Keratinocyte (primary cell): ENCODE results near the gene VTI1A. TPM values are rescaled to one million over a fixed set of nuclear protein-coding genes. Genes with fewer than 3 reads are reported as not detected.

ENCODE experiments used
- DNase-seq: peaks from one replicate; pipeline ENCODE4 v3.0.0-alpha.2; 2011; ENCODE audit warnings: low read depth, missing footprints, low spot score
- FAIRE-seq: peaks from 2 replicates; lab custom pipeline; 2011; peaks lifted over from hg19 to GRCh38; lab: Jason Lieb, UNC
- H2AFZ ChIP-seq: 2 replicates; pipeline ENCODE4 v1.6.0; 2012; ENCODE audit warnings: low read length, control low read depth, inconsistent platforms; ENCODE audit not compliant: control insufficient read depth
- H3K27ac ChIP-seq: 2 replicates; pipeline ENCODE4 v1.5.1; 2011; ENCODE audit warnings: low read length; ENCODE audit not compliant: control insufficient read depth, insufficient read depth
- H3K27me3 ChIP-seq: 3 replicates; pipeline ENCODE4 v1.6.0; 2011; ENCODE audit warnings: low read length; ENCODE audit not compliant: control insufficient read depth, insufficient read depth; ENCODE audit errors: extremely low read depth
- H3K36me3 ChIP-seq, 2 experiments: 2 replicates in 1 of 2; 3 replicates in 1 of 2; pipeline ENCODE4 v1.5.1; 2011; ENCODE audit warnings: low read length in 2 of 2, mild to moderate bottlenecking in 1 of 2; ENCODE audit not compliant: control insufficient read depth in 2 of 2, insufficient read depth in 2 of 2; ENCODE audit errors: extremely low read depth in 1 of 2
- H3K4me1 ChIP-seq: 3 replicates; pipeline ENCODE4 v1.5.1; 2011; ENCODE audit warnings: low read length; ENCODE audit not compliant: control insufficient read depth, insufficient read depth; ENCODE audit errors: extremely low read depth
- H3K4me2 ChIP-seq: 3 replicates; pipeline ENCODE4 v1.6.0; 2011; ENCODE audit warnings: low read depth, low read length; ENCODE audit not compliant: control insufficient read depth, insufficient read depth; ENCODE audit errors: extremely low read depth
- H3K4me3 ChIP-seq, 3 experiments: fragments of 200-600 bp in 1 of 3; sonication (generic) in 1 of 3; 2 replicates in 2 of 3; 3 replicates in 1 of 3; pipeline ENCODE4 v1.5.1; 2011 to 2016; ENCODE audit warnings: low read length in 3 of 3, mild to moderate bottlenecking in 3 of 3, control low read depth in 2 of 3, inconsistent platforms in 1 of 3, low read depth in 1 of 3, mixed read lengths in 1 of 3, mixed run types in 1 of 3, moderate library complexity in 1 of 3; ENCODE audit not compliant: control insufficient read depth in 2 of 3, insufficient read depth in 2 of 3; ENCODE audit errors: extremely low read depth in 1 of 3
- H3K79me2 ChIP-seq: 2 replicates; pipeline ENCODE4 v1.6.0; 2012; ENCODE audit warnings: low read length; ENCODE audit not compliant: control insufficient read depth, insufficient read depth
- H3K9ac ChIP-seq: 3 replicates; pipeline ENCODE4 v1.6.0; 2011; ENCODE audit warnings: low read length; ENCODE audit not compliant: control insufficient read depth, insufficient read depth; ENCODE audit errors: extremely low read depth
- H3K9me1 ChIP-seq: 3 replicates; pipeline ENCODE4 v1.6.0; 2011; ENCODE audit warnings: low read length; ENCODE audit not compliant: control insufficient read depth, insufficient read depth; ENCODE audit errors: extremely low read depth
- H3K9me3 ChIP-seq: 2 replicates; pipeline ENCODE4 v1.5.1; 2012; ENCODE audit warnings: low read depth, low read length; ENCODE audit not compliant: control insufficient read depth
- H4K20me1 ChIP-seq: 3 replicates; pipeline ENCODE4 v1.6.0; 2011; ENCODE audit warnings: low read length; ENCODE audit not compliant: control insufficient read depth, insufficient read depth; ENCODE audit errors: extremely low read depth
- EZH2 ChIP-seq: IDR thresholded peaks from one replicate; pipeline ENCODE4 v1.6.1; 2012; ENCODE audit warnings: inconsistent platforms, mild to moderate bottlenecking, low read length, moderate library complexity
- dilution Hi-C: fragments of 300-500 bp; cut with MboI; formaldehyde crosslinking; loops from one replicate; pipeline ENCODE4 v1.7.0; 2020; ENCODE audit warnings: low sequenced_read_pairs; ENCODE audit not compliant: extremely low pct_ligation_motif_present
- polyA plus RNA-seq, 5 experiments: library from polyadenylated mRNA; depleted of rRNA in 3 of 5; stranded (reverse) in 3 of 5; stranded (forward) in 1 of 5; unstranded in 1 of 5; fragments of >200 nt; gene quantifications; 1 replicate in 1 of 5; 2 replicates in 3 of 5; 3 replicates in 1 of 5; pipeline versions ENCODE4 v1.2.1 to v1.2.3, GENCODE V29; 2011 to 2012; ENCODE audit warnings: missing spikeins in 2 of 5, low read depth in 1 of 5, low replicate concordance in 1 of 5
- TF ChIP-seq, protein P1 (sequence below), 3 experiments: IDR thresholded peaks in 1 of 3; conservative IDR thresholded peaks in 1 of 3; optimal IDR thresholded peaks in 1 of 3; 2 replicates in 2 of 3; 3 replicates in 1 of 3; pipeline versions ENCODE3 to v1.5.1; 2011; ENCODE audit warnings: low read length in 3 of 3, mild to moderate bottlenecking in 3 of 3, moderate library complexity in 2 of 3, control low read depth in 1 of 3, inconsistent platforms in 1 of 3; ENCODE audit not compliant: insufficient read depth in 2 of 3; ENCODE audit errors: extremely low read depth in 1 of 3

Gene VTI1A
- polyA plus RNA-seq, 1 donor (not counting 4 experiments of a cell fraction or from before 2014, with no cell fraction given): 18.5 TPM

DNA sequence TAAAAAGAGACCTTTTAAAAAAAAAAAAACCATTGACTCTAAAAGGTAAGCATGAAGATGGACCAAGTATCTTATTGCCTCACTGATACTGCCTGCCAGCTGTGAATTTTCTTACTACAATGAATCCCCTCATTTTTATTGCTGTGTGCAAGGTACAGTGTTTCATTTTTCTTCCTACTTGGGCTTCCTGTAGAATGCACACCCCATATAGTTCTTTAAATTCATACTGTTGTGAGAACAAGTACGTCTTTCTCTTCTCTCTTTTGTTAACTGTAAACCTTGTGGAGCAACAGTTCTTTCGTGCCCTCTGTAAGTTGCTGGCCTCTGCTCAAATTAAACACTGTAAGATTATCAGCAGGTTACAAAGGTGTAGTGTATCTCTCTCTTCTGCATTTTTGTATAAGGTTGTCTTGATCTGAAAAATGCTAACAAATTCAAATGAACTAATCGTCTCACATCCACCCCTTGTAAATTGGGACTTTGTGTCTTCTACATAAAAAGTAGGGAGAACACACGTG is 105.6 kb downstream of the VTI1A start:
- Histone ChIP-seq H3K4me2 (no peak overlapping the region), H3K4me1 (no peaks in the 10 kb centered on the region), H3K9me1 (no peaks in the 10 kb centered on the region), H4K20me1 (no peaks in the 10 kb centered on the region), H3K36me3 (no peaks in the 10 kb centered on the region), H3K9me3 (no peaks in the 10 kb centered on the region), H3K27ac (no peak overlapping the region), H3K79me2 (no peaks in the 10 kb centered on the region), H2AFZ (no peak overlapping the region), H3K27me3 (no peaks in the 10 kb centered on the region), H3K4me3 (no peak overlapping the region), H3K9ac (no peak overlapping the region)
- FAIRE-seq: no peak
- dilution Hi-C loops: no loop called here
- TF ChIP-seq, protein P1, sequence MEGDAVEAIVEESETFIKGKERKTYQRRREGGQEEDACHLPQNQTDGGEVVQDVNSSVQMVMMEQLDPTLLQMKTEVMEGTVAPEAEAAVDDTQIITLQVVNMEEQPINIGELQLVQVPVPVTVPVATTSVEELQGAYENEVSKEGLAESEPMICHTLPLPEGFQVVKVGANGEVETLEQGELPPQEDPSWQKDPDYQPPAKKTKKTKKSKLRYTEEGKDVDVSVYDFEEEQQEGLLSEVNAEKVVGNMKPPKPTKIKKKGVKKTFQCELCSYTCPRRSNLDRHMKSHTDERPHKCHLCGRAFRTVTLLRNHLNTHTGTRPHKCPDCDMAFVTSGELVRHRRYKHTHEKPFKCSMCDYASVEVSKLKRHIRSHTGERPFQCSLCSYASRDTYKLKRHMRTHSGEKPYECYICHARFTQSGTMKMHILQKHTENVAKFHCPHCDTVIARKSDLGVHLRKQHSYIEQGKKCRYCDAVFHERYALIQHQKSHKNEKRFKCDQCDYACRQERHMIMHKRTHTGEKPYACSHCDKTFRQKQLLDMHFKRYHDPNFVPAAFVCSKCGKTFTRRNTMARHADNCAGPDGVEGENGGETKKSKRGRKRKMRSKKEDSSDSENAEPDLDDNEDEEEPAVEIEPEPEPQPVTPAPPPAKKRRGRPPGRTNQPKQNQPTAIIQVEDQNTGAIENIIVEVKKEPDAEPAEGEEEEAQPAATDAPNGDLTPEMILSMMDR (optimal IDR thresholded peaks at IDR 0.05 in 1 of 3, IDR thresholded peaks at IDR 0.05 in 1 of 3, conservative IDR thresholded peaks at IDR 0.05 in 1 of 3; ENCODE audit: extremely low read depth in 1 of 3, insufficient read depth in 2 of 3, low read length in 3 of 3): no peak
- TF ChIP-seq EZH2: no peak
- no peak for DNase-seq

DNA sequence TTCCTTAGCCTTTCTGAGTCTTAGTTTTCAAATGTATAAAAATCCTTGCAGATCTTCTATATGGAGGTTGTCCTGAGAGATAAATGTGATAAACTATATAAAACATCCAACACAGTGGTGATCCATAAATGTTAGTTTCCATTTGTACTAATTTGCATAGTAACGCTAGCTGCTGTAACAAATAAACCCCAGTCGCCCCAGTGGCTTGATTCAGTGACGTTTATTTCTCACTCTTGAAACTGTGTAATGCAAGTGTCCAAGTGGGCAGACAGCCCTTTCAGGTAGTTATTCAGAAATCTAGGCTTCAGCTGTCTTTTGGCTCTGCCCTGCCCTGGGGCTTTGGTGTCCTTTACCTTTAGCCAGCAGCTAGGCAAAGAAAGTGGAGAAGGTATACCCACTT is 106.3 kb downstream of the VTI1A start:
- dilution Hi-C loops: no loop called here
- Histone ChIP-seq H3K9ac (no peak overlapping the region), H3K36me3 (no peaks in the 10 kb centered on the region), H3K4me2 (no peak overlapping the region), H3K27me3 (no peaks in the 10 kb centered on the region), H3K27ac (no peak overlapping the region), H2AFZ (no peak overlapping the region), H3K9me3 (no peaks in the 10 kb centered on the region), H3K79me2 (no peaks in the 10 kb centered on the region), H3K4me1 (no peaks in the 10 kb centered on the region), H4K20me1 (no peaks in the 10 kb centered on the region), H3K9me1 (no peaks in the 10 kb centered on the region), H3K4me3 (no peak overlapping the region)
- FAIRE-seq (no peak), DNase-seq (no peak)
- TF ChIP-seq EZH2: no peak
- TF ChIP-seq, protein P1 (optimal IDR thresholded peaks at IDR 0.05 in 1 of 3, IDR thresholded peaks at IDR 0.05 in 1 of 3, conservative IDR thresholded peaks at IDR 0.05 in 1 of 3; ENCODE audit: extremely low read depth in 1 of 3, insufficient read depth in 2 of 3, low read length in 3 of 3): no peak
